ENCODE measurements around the gene MAPK1.
"Not testable (repeated sequence)": the region's sequence is repeated elsewhere in the genome, so short reads cannot be mapped to it uniquely, and the experiment has no call there.

Gene MAPK1

GRCh38 chr22:21849489-21849888 is 18.0 kb downstream of the MAPK1 start:
- no peak for DNase-seq (ENCODE audit: low read depth in 2 of 3, low spot score in 2 of 3)

- not testable (repeated sequence) for DNase-seq (ENCODE audit: low read depth in 2 of 3, low spot score in 2 of 3)
Observed at GRCh38 chr22:21848057-21848456, 19.4 kb downstream of the MAPK1 start.

GRCh38 chr22:21845558-21846453 is 21.6 kb downstream of the MAPK1 start:
- DNase-seq (ENCODE audit: low read depth in 2 of 3, low spot score in 2 of 3), result no peak

GRCh38 chr22:21842946-21843345 is 24.5 kb downstream of the MAPK1 start:
- DNase-seq (ENCODE audit: low read depth in 2 of 3, low spot score in 2 of 3), result no peak

- DNase-seq (ENCODE audit: low read depth in 2 of 3, low spot score in 2 of 3), result no peak
Observed at GRCh38 chr22:21841422-21841821, 26.0 kb downstream of the MAPK1 start.

- DNase-seq (ENCODE audit: low read depth in 2 of 3, low spot score in 2 of 3), result no peak
Observed at GRCh38 chr22:21840236-21840823, 27.1 kb downstream of the MAPK1 start.

GRCh38 chr22:21839765-21840140 is 27.7 kb downstream of the MAPK1 start:
- no peak for DNase-seq (ENCODE audit: low read depth in 2 of 3, low spot score in 2 of 3)

GRCh38 chr22:21839104-21839764 is 28.2 kb downstream of the MAPK1 start:
- not testable (repeated sequence) for DNase-seq (ENCODE audit: low read depth in 2 of 3, low spot score in 2 of 3)

GRCh38 chr22:21837248-21837979 is 30.0 kb downstream of the MAPK1 start:
- no peak for DNase-seq (ENCODE audit: low read depth in 2 of 3, low spot score in 2 of 3)

GRCh38 chr22:21836486-21836885 is 31.0 kb downstream of the MAPK1 start:
- DNase-seq (ENCODE audit: low read depth in 2 of 3, low spot score in 2 of 3), result not testable (repeated sequence)

- no peak for DNase-seq (ENCODE audit: low read depth in 2 of 3, low spot score in 2 of 3)
Observed at GRCh38 chr22:21835378-21835777, 32.1 kb downstream of the MAPK1 start.

- no peak for DNase-seq (ENCODE audit: low read depth in 2 of 3, low spot score in 2 of 3)
Observed at GRCh38 chr22:21834869-21835268, 32.6 kb downstream of the MAPK1 start.

- DNase-seq (ENCODE audit: low read depth in 2 of 3, low spot score in 2 of 3), result no peak
Observed at GRCh38 chr22:21832291-21833290, 34.9 kb downstream of the MAPK1 start.

GRCh38 chr22:21829523-21829922 is 37.9 kb downstream of the MAPK1 start:
- DNase-seq (ENCODE audit: low read depth in 2 of 3, low spot score in 2 of 3), result no peak

- no peak for DNase-seq (ENCODE audit: low read depth in 2 of 3, low spot score in 2 of 3)
Observed at GRCh38 chr22:21828268-21828638, 39.2 kb downstream of the MAPK1 start.

GRCh38 chr22:21827628-21828267 is 39.7 kb downstream of the MAPK1 start:
- DNase-seq (ENCODE audit: low read depth in 2 of 3, low spot score in 2 of 3), result no peak

- DNase-seq (ENCODE audit: low read depth in 2 of 3, low spot score in 2 of 3), result no peak
Observed at GRCh38 chr22:21826204-21826603, 41.2 kb downstream of the MAPK1 start.

- not testable (repeated sequence) for DNase-seq (ENCODE audit: low read depth in 2 of 3, low spot score in 2 of 3)
Observed at GRCh38 chr22:21824962-21825361, 42.5 kb downstream of the MAPK1 start.

- DNase-seq (ENCODE audit: low read depth in 2 of 3, low spot score in 2 of 3), result no peak
Observed at GRCh38 chr22:21824445-21824912, 43.0 kb downstream of the MAPK1 start.

All from activated CD8-positive, alpha-beta memory T cell treated with anti-CD3 and anti-CD28 coated beads for 48 hours (primary cell).